DMS153 treated with DMSO at 0.1 percent for 48 hours (cell line): ENCODE measurements around the gene CRY2.
"Not testable (repeated sequence)": the region's sequence is repeated elsewhere in the genome, so short reads cannot be mapped to it uniquely, and the experiment has no call there.

Experiments
- DNase-seq: peaks from one replicate; lab custom pipeline; 2025; ENCODE audit not compliant: unreplicated experiment; lab: John Stamatoyannopoulos, UW

Gene CRY2

GRCh38 chr11:45811571-45812290 is 35.5 kb upstream of the CRY2 start:
- DNase-seq = no peak

- no peak for DNase-seq
These were observed 34.4 kb upstream of the CRY2 start for GRCh38 chr11:45812581-45813548.

- DNase-seq = no peak
These were observed 31.5 kb upstream of the CRY2 start for GRCh38 chr11:45815747-45816146.

- no peak for DNase-seq
These were observed 30.7 kb upstream of the CRY2 start for GRCh38 chr11:45816614-45817013.

GRCh38 chr11:45817191-45817590 is 30.1 kb upstream of the CRY2 start:
- DNase-seq = no peak

- no peak for DNase-seq
These were observed 28.2 kb upstream of the CRY2 start for GRCh38 chr11:45818961-45819605.

- DNase-seq = no peak
These were observed 26.9 kb upstream of the CRY2 start for GRCh38 chr11:45820211-45820857.

- not testable (repeated sequence) for DNase-seq
These were observed 20.8 kb upstream of the CRY2 start for GRCh38 chr11:45826492-45826891.

- no peak for DNase-seq
These were observed 20.2 kb upstream of the CRY2 start for GRCh38 chr11:45827123-45827522.

GRCh38 chr11:45828996-45829395 is 18.3 kb upstream of the CRY2 start:
- DNase-seq = no peak

GRCh38 chr11:45830596-45830995 is 16.7 kb upstream of the CRY2 start:
- no peak for DNase-seq

GRCh38 chr11:45832811-45833441 is 14.3 kb upstream of the CRY2 start:
- DNase-seq = no peak

- no peak for DNase-seq
These were observed 13.5 kb upstream of the CRY2 start for GRCh38 chr11:45833761-45834160.

GRCh38 chr11:45834298-45834756 is 12.9 kb upstream of the CRY2 start:
- no peak for DNase-seq

GRCh38 chr11:45839204-45839603 is 8.1 kb upstream of the CRY2 start:
- no peak for DNase-seq

GRCh38 chr11:45840251-45840650 is 7.0 kb upstream of the CRY2 start:
- DNase-seq = not testable (repeated sequence)

- peak; percentile 95 for DNase-seq
These were observed 3.9 kb upstream of the CRY2 start for GRCh38 chr11:45843158-45843924.

- DNase-seq = no peak
These were observed 2.3 kb upstream of the CRY2 start for GRCh38 chr11:45844822-45845578.

- no peak for DNase-seq
These were observed 1.1 kb upstream of the CRY2 start for GRCh38 chr11:45846174-45846675.
